ENCODE measurements around the gene CNBD2. TPM values are rescaled to one million over a fixed set of nuclear protein-coding genes. Genes with fewer than 3 reads are reported as not detected.

The CNBD2 gene
- total RNA-seq, 1 donor from 2014 or later, result 3.7 TPM

DNA sequence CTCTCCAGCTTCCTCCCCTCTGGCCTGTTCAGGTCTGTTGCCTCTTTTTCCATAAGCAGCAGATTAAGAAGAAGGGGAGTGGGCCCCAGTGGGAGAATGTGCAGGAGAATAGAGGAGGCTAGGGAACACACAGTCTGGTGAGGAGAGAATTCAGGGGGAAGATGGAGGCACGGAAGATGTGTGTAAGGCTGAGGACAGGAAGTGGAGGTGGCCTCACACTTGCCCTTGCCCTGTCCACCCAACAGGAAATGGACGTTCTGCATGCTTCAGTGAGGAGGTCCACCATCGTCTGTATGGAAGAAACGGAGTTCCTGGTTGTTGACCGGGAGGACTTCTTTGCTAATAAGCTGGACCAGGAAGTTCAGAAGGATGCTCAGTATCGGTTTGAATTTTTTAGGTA is 16.0 kb downstream of the CNBD2 start:
- no peaks in the 10 kb centered on the region for H3K27me3 ChIP-seq (ENCODE audit: low read depth)
- no peak overlapping the region for H3K27ac ChIP-seq (replicated peaks)
- H3K36me3 ChIP-seq, result no peaks in the 10 kb centered on the region
- no peaks in the 10 kb centered on the region for H3K4me1 ChIP-seq
- DNase-seq, result no peak
- intact Hi-C loops (cut with micrococcal nuclease), result no loop called here
- no peaks in the 10 kb centered on the region for H3K9me3 ChIP-seq (replicated peaks)
- no peak overlapping the region for H3K4me3 ChIP-seq
- TF ChIP-seq, protein P1, sequence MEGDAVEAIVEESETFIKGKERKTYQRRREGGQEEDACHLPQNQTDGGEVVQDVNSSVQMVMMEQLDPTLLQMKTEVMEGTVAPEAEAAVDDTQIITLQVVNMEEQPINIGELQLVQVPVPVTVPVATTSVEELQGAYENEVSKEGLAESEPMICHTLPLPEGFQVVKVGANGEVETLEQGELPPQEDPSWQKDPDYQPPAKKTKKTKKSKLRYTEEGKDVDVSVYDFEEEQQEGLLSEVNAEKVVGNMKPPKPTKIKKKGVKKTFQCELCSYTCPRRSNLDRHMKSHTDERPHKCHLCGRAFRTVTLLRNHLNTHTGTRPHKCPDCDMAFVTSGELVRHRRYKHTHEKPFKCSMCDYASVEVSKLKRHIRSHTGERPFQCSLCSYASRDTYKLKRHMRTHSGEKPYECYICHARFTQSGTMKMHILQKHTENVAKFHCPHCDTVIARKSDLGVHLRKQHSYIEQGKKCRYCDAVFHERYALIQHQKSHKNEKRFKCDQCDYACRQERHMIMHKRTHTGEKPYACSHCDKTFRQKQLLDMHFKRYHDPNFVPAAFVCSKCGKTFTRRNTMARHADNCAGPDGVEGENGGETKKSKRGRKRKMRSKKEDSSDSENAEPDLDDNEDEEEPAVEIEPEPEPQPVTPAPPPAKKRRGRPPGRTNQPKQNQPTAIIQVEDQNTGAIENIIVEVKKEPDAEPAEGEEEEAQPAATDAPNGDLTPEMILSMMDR (IDR thresholded peaks at IDR 0.05; ENCODE audit: borderline replicate concordance), result no peak

DNA sequence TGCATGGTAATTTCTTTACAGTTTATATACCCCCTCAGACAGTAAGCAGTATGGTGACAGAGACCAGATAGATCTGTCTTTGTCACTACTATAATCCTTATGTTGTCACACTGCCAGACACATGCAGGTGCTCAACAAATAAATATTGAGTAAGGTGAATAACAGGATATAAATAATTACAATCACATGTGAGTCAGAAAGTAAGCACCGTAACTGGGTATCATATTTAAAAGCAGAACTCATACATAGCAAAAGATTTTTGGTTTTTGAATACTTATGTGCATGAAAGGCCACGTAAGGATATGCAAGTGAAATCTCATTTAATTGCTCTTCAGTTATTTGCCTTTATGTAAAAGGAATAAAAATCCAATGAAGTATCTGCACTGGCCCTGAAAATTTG is 17.4 kb downstream of the CNBD2 start:
- intact Hi-C loops (cut with micrococcal nuclease), result no loop called here
- H3K27ac ChIP-seq (replicated peaks), result no peak overlapping the region
- no peak overlapping the region for H3K4me3 ChIP-seq
- H3K9me3 ChIP-seq (replicated peaks), result no peaks in the 10 kb centered on the region
- TF ChIP-seq, protein P1 (IDR thresholded peaks at IDR 0.05; ENCODE audit: borderline replicate concordance), result no peak
- H3K4me1 ChIP-seq, result no peaks in the 10 kb centered on the region
- no peak for DNase-seq
- H3K36me3 ChIP-seq, result no peaks in the 10 kb centered on the region
- no peaks in the 10 kb centered on the region for H3K27me3 ChIP-seq (ENCODE audit: low read depth)

DNA sequence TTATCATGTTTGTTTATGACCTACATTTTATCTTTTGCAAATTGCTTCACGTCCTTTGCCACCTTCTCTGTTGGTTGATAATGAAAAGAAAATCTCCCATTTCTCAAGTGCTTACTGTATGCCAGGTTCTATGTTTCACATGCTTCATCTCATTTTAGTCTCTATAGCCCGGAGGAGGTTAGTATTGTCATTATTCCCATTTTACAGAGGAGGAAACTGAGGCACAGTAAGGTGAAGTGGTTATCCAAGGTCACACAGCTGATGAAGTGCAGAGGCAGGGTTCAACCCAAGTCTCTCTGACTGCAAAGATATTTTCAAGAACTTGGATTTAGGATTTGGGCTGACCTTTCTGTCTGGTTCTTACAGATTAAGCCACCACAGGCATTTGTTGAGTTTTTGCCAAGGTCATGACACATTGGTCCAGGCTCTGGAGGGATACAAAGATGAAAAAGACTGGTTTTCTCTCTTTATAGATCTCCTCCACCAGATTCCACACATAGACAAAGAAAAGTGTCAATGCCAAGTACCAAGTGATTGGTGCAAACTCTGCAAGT is 20.6 kb downstream of the CNBD2 start:
- H3K36me3 ChIP-seq, result no peaks in the 10 kb centered on the region
- H3K27ac ChIP-seq (replicated peaks), result no peak overlapping the region
- H3K4me3 ChIP-seq, result no peak overlapping the region
- TF ChIP-seq, protein P1 (IDR thresholded peaks at IDR 0.05; ENCODE audit: borderline replicate concordance), result no peak
- no peak for DNase-seq
- no peaks in the 10 kb centered on the region for H3K9me3 ChIP-seq (replicated peaks)
- no peaks in the 10 kb centered on the region for H3K27me3 ChIP-seq (ENCODE audit: low read depth)
- no peaks in the 10 kb centered on the region for H3K4me1 ChIP-seq
- intact Hi-C loops (cut with micrococcal nuclease), result no loop called here

DNA sequence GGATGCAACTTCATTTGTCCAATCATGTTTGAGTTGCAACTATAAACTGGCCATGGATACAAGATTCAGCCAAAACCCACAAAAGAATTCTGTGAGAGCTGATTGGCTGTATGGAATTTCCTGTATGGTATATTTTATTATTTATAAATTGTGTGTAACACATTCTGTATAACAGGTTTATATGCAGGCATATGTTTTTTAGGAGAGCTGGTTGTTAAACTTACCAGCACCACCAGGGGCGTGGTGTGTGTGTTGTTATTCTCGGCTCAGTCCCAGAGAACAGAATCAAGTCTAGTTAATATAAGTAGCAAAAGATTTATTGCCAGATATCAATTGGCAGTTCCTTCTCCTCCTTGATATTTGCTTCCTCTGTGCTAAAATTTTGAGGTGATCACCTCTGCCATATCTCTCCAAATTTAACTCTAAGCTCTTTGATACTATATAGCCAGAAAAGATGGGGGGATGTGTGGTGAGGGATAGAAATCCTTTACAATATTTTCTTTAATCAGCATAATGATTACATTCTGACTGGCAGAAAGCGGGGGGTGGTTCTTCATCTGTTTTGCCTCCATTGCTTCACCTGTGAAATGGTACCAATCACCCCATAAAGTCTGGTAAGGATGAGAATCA is 22.9 kb downstream of the CNBD2 start:
- no peaks in the 10 kb centered on the region for H3K27me3 ChIP-seq (ENCODE audit: low read depth)
- no peak overlapping the region for H3K4me3 ChIP-seq
- H3K9me3 ChIP-seq (replicated peaks), result no peaks in the 10 kb centered on the region
- H3K36me3 ChIP-seq, result no peaks in the 10 kb centered on the region
- H3K4me1 ChIP-seq, result peaks cover 3% of the 10 kb centered on the region
- no peak overlapping the region for H3K27ac ChIP-seq (replicated peaks)
- no peak for DNase-seq
- intact Hi-C loops (cut with micrococcal nuclease), result no loop called here
- TF ChIP-seq, protein P1 (IDR thresholded peaks at IDR 0.05; ENCODE audit: borderline replicate concordance), result peak; percentile 51

DNA sequence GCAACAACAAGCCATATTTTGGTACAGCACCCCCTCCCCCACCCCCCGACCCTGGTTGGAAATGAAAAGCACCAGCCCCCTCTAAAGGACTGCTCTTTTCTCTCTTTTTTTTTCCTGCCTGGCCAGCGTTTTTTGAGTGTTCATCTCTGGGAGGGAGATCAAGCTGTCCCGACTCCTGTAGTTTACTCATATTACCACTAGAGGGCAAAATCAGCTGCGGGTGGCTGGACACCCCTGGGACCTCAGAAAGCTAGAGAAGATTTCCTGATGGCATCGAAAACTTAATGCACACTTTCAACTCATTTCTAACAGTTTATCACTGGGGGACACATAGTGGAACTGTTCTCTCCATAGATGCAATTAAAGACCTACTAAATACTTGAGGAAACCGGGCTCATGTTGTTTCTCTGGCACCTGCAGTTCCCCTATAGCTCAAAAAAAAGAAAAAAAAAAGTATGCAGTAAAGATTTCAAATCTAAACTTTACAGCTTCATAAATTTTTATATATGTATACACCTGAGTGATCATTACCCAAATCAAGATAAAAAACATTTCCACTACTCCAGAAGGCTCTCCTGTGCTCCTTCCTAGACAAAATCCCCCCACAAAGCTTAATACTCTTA is 24.4 kb downstream of the CNBD2 start:
- TF ChIP-seq, protein P1 (IDR thresholded peaks at IDR 0.05; ENCODE audit: borderline replicate concordance), result peak; percentile 86
- Histone ChIP-seq H3K36me3 (no peaks in the 10 kb centered on the region), H3K27me3 (ENCODE audit: low read depth) (no peaks in the 10 kb centered on the region), H3K4me3 (no peak overlapping the region), H3K4me1 (peaks cover 3% of the 10 kb centered on the region), H3K9me3 (replicated peaks) (no peaks in the 10 kb centered on the region), H3K27ac (replicated peaks) (no peak overlapping the region)
- intact Hi-C loops (cut with micrococcal nuclease), result loop anchor here (2.0 kb wide), 1 partner anchor 146 kb away; no protein-coding TSS in a partner anchor
- no peak for DNase-seq
